GM12874 (cell line): ENCODE measurements around the gene IFNL1.

Experiments used
- TF ChIP-seq, protein P1 (sequence below): IDR thresholded peaks from 2 replicates; pipeline ENCODE4 v1.5.1; 2011; ENCODE audit warnings: low read depth, mild to moderate bottlenecking, control low read depth, low read length, moderate library complexity; ENCODE audit not compliant: insufficient read depth

IFNL1 gene

DNA sequence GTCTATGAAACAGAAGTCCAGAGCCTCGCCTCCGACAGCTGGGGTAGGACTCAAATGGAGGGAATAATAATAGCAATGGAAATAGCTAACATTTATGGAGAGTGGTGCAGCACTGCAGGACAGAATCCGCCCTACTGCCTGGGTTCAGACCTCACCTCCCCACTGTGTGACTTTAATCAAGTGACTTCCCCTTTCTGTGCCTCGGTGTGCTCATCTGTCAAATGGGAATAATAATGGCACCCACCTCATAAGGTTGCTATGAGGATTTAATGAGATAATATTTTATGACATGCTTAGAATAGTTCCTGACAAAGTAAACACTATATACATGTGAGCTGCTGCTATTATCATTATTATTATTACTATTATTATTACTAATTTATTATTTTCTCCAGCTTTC, 21.3 kb downstream of the IFNL1 start:
- TF ChIP-seq, protein P1, sequence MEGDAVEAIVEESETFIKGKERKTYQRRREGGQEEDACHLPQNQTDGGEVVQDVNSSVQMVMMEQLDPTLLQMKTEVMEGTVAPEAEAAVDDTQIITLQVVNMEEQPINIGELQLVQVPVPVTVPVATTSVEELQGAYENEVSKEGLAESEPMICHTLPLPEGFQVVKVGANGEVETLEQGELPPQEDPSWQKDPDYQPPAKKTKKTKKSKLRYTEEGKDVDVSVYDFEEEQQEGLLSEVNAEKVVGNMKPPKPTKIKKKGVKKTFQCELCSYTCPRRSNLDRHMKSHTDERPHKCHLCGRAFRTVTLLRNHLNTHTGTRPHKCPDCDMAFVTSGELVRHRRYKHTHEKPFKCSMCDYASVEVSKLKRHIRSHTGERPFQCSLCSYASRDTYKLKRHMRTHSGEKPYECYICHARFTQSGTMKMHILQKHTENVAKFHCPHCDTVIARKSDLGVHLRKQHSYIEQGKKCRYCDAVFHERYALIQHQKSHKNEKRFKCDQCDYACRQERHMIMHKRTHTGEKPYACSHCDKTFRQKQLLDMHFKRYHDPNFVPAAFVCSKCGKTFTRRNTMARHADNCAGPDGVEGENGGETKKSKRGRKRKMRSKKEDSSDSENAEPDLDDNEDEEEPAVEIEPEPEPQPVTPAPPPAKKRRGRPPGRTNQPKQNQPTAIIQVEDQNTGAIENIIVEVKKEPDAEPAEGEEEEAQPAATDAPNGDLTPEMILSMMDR, result no peak

DNA sequence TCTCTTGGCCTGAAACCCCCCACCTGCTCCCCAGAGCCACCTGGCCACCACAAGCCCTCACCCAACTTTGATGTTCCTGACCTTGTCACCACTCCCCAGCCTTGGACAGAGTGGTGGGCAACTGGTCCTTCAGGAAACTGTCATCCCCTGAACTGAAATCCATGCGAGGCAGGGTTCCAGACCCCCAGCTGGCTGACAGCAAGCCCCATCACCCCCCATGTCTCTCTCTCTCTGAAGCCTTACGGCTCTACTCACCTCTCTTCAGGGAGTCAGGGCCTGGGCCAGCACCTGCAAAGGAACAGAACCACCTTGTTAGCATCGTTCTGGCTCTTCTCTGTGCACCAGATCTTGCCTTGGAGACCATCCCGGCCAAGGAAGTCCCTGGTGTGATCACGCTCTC, 21.9 kb downstream of the IFNL1 start:
- TF ChIP-seq, protein P1, result no peak

DNA sequence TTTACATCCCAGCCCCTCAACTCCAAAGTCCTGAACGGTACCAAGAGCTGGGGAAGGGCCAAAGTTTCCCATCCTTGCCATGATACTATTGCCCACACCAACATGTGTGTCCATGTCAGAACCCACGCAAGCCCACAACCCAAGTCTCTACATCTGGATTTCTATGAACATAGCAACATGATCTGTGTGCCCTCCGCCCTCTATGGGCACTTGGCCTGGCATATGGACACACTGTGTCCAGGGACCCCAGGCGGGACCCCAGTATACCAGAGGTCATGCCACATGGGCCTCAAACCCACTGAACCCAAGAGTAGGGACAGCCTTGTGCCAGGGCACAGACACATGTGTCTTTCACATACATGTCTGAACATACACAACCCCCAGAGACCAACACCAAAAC, 22.5 kb downstream of the IFNL1 start:
- TF ChIP-seq, protein P1, result no peak

DNA sequence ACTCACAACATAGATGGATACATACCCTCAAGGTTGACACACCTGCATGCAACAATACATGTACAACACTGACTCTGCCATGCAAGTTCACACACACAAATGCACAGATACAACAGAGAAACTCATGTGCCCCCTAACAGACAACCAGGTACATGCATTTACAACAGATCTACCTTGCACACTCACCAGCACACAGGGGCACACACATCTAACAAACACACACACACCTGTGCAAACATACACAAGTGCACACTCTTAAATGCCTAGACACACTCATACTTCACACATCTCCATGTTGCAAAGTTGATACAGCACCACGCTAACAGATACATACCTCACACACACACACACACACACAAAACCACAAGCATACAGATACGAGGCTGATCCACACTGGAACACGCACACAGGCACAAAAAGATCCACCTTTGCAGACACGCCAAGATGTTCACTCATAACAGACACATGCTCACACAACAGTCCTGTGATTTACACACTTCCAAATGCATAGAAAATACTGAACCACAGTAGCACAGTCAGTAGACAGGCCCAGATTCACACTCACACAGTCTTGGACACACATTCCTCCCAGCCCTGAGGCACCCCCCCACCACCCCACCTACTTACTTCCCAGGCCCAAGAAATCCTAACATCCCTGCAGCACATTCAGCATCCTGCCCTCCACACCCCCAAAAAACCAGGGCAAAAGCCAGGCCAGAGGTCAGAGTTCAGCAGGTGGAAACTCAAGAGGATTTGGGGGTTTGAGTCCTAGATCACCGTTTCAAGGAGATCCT, 23.1 kb downstream of the IFNL1 start:
- TF ChIP-seq, protein P1, result no peak

DNA sequence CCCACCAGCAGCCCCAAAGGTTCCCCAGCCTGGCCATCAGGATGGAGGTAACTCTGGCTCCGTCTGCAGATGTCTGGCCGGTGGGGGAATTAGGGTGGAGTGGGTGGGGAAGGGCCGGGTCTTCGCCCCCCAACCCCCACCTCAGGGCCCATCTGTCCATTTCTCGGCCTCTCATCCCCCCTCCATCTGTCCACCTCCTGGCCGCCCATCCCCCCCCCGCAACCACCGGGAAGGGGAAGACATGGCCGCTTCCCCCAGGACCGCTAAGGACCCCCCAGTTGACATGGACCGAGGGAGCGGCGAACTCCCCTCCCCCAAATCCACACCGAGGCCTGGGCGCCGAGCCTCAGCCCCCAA, 23.7 kb downstream of the IFNL1 start:
- TF ChIP-seq, protein P1, result no peak

DNA sequence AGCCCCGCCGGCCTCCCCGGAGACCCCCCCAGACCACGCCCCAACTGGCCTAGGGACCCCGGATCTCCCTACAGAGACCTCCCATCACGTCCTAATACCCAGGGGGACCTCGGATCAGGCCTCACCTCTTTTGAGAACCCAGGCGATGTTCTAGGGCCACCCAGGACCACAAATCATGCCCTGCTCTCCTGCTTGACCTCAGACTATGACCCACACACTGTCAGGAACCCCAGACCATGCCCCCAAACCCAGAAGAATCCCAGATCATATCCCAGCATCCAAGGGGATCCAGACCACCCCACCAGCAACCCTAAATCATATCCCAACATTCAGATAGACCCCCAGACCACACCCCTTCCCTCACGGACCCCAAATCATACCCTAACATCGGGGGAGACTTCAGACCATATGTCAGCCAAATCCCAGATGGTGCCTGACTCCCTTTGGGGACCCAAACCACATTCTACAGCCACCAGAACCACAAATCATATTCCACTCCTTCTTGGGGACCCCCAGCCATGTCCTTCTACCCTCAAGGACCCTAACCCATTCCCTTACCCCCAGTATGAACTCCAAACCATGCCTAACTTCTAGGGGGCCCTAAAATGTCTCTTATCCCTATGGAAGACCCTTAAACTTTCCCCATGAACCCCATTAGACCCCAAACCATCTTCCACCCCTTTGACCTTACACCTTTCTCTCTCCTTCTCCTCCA, 25.1 kb downstream of the IFNL1 start:
- TF ChIP-seq, protein P1, result no peak

DNA sequence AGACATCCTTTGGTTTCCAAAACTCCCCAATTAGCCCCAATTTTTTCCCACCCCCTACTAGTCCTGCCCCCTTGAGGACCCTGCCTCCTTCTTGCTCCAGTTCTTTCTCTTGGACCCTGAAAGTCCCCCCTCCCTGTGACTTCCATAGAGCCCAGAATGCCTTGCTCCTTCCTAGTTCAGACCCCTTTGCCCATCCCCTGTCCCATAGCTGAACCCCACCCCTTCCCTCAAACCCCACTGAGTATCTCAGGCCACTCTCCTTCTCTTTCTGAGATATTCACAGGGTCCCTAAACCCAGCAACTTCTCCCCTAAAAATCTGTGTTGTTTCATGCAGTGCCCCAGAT, 25.6 kb downstream of the IFNL1 start:
- TF ChIP-seq, protein P1, result no peak
